K562 treated with DMSO at 1 percent for 12 hours (cell line): ENCODE results near the gene GABRD. TPM values are rescaled to one million over a fixed set of nuclear protein-coding genes. Genes with fewer than 3 reads are reported as not detected.

Experiments
- total RNA-seq: library from RNA; unstranded; fragments of 300-600 nt; gene quantifications from 2 replicates; pipeline ENCODE4 v1.2.3, GENCODE V29; 2022; ENCODE audit not compliant: insufficient read depth

The GABRD gene
- total RNA-seq, result not detected in 2 replicates

DNA sequence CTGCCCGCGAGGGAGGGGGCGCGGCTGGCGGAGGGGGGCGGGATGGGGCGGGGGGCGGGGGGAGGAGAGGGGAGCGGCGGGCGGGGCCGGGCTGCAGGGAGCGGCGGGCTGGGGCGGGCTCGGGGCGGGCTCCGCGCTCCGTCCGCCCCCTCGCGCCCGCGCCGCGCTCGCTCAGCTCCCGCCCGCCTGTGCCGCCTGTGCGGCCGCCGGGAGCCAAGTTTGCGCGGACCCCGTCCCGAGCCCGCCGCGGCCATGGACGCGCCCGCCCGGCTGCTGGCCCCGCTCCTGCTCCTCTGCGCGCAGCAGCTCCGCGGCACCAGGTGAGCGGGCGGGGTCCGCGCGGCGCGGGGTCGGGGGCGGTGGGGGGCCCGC lies at the start of gene GABRD:
Gene GABRD (plus strand): TSS at position 174 of the 372 bp plus-strand sequence. CDS start 79 bp downstream, at position 253.

GRCh38 chr1:2003541-2004131 lies 15.5 kb upstream of the GABRD start, which contains the start of gene CFAP74:
Gene CFAP74 (minus strand): TSS chr1:2003786. CDS start chr1:1990956, 12,830 bp downstream.

DNA sequence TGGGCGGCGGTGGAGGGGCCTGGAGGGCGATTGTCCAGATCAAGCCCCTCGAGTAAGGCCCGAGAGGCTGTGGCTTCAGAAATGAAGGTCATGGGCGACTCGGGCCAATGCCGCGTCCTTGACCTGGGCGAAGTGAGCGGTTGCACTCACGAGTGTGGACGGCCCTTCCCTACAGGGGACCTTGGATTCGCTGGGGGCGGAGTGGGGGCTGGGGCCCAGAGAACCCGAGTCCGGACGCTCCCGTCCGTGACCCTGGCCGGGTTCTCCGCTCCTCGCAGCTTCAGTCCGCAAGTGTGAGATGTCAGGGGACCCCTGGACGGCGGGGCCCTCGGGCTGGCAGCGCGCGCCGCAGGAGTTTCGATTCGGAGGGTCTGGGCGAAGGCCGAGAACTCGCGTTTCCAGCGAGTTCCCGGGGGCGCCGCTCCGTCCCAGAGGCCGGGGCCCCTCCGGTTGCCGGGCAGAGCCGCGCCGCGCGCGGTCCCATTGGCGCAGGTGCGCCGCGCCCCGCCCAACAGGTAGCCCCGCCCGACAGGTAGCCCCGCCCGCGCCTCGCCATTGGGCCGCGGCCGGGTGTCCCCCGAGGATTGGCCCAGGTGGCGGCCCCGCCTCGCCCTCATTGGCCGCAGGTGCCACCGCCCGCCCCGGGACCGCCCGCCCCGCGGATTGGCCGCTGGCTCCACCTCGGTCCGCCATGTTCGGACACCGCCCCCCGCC lies 30.7 kb downstream of the GABRD start, which contains the start of gene PRKCZ:
Gene PRKCZ (plus strand): TSS at position 694 of the 714 bp plus-strand sequence. CDS start 220 bp downstream, outside the sequence.

Other genes with a start within 250 kb of the GABRD start
- 53.1 and 91.0 TPM in 2 replicates for gene NADK, start 240.9 kb upstream of the GABRD start, total RNA-seq
- 126 and 240 TPM in 2 replicates for gene GNB1, start 128.3 kb upstream of the GABRD start, total RNA-seq
- not detected in 2 replicates for gene CALML6, start 104.1 kb upstream of the GABRD start, total RNA-seq
- gene TMEM52, start 100.1 kb upstream of the GABRD start, total RNA-seq, result 3.8 and 6.5 TPM in 2 replicates
- gene CFAP74, start 15.6 kb upstream of the GABRD start, total RNA-seq, result 0.27 TPM in 1 of 2 replicates, not detected in the other
- 3.7 and 7.2 TPM in 2 replicates for gene PRKCZ, start 31.1 kb downstream of the GABRD start, total RNA-seq
- gene FAAP20, start 175.4 kb downstream of the GABRD start, total RNA-seq, result 190 and 343 TPM in 2 replicates
- 9.8 and 37.8 TPM in 2 replicates for gene SKI, start 209.0 kb downstream of the GABRD start, total RNA-seq